ENCODE measurements around the gene TMEM74B.

The TMEM74B gene

DNA sequence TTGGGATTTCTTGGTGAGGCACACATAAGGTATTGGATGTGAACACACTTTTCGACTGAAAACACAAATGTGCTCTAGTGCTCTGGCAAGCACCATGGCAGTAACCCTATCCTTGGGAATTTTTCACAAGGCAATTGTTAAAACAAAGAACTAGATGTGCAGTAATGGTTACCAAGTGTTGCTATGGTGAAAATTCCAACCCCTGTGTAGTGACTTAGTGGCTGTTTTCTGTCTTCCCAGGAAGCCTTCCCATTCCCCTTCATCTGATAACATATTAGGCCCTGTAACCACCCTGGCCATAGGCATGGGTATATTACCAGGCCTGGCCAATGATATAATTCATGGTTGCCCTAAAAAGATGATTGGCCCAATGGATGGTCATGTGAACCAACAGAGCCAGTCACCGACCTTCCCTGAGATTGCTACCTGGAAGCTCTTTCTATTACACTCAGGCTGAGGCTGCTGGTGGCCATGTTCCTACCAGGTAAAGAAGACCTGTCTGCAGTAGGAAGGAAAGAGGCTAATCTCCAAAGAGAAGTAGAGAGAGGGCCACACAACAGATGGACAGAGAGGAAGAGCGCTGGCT is 22.6 kb upstream of the TMEM74B start:
- TF ChIP-seq, protein P1, sequence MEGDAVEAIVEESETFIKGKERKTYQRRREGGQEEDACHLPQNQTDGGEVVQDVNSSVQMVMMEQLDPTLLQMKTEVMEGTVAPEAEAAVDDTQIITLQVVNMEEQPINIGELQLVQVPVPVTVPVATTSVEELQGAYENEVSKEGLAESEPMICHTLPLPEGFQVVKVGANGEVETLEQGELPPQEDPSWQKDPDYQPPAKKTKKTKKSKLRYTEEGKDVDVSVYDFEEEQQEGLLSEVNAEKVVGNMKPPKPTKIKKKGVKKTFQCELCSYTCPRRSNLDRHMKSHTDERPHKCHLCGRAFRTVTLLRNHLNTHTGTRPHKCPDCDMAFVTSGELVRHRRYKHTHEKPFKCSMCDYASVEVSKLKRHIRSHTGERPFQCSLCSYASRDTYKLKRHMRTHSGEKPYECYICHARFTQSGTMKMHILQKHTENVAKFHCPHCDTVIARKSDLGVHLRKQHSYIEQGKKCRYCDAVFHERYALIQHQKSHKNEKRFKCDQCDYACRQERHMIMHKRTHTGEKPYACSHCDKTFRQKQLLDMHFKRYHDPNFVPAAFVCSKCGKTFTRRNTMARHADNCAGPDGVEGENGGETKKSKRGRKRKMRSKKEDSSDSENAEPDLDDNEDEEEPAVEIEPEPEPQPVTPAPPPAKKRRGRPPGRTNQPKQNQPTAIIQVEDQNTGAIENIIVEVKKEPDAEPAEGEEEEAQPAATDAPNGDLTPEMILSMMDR (conservative IDR thresholded peaks at IDR 0.05): no peak
- no peak for TF ChIP-seq ZFX (IDR thresholded peaks at IDR 0.05)
- no peak overlapping the region for H3K27ac ChIP-seq

DNA sequence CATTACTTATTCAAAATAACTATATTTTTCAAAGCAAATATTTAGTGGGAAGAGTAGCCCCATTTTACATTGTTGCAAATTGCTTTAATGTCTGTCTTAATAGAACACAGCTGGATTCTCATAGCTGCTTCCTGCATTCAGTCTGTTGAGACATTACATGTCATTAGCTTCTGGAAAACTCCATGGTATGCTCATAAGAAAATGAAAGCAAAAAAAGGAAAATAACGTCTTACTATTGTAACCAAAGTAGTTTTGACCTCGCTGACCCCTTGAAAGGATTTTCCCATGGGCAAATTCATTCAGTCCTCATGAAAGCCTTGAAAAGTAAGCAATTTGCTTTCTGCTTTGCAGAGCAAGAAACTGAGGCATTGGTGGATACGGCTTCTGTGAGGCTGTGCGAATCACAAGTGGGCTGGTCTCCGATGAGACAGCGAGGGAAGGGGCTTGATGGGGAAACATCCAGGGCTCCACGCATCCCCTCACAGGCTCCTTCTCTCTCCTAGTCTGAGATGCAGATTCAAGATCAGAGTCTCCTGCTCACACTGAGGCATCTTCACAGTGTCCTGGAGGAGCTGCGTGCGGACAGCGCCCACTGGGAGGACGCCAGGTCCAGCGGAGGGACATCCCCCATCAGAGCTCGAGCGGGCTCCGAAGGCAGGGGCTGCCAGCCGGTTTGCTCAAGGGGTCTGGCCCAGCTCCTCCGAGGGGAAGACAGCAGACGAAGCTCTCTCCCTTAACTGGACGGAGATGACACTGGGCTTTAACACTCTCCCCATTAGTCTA is 21.8 kb upstream of the TMEM74B start:
- H3K27ac ChIP-seq: no peak overlapping the region
- TF ChIP-seq, protein P1 (conservative IDR thresholded peaks at IDR 0.05): no peak
- TF ChIP-seq ZFX (IDR thresholded peaks at IDR 0.05): no peak

DNA sequence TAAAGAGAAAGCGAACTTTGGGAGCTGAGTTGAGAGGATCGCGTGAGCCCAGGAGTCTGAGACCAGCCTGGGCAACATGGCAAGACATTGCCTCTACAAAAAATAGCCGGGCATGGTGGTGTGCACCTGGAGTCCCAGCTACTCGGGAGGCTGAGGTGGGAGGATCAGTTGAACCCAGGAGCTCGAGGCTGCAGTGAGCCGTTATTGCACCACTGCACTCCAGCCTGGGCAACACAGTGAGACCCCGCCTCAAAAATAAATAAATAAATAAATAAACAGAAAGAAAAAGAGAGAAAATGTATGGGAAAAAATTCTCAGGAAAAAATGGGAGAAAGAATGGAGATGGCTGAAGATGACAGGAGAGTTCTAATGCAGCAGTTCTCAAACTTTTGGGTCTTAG is 21.0 kb upstream of the TMEM74B start:
- H3K27ac ChIP-seq: no peak overlapping the region
- TF ChIP-seq ZFX (IDR thresholded peaks at IDR 0.05): no peak
- TF ChIP-seq, protein P1 (conservative IDR thresholded peaks at IDR 0.05): no peak

DNA sequence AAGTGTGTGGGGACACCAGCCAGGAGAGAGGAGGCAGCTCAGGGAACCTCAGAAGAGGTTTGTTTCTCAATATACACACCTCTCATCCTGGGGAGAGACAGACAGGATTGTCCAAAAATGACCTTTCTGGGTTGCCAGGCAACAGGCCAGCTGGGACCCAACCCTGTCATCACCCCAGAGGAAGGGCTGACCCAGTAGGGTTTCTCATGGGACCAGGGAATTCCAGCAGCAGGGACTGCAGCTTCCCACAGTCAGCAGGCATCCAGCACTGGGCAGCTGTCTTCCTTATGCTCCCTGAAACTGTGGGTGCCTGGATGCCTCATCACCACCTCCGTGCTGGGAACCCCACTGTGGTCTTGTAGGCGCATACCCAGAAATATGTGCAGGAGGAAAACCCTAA is 19.8 kb upstream of the TMEM74B start:
- TF ChIP-seq, protein P1 (conservative IDR thresholded peaks at IDR 0.05): no peak
- no peak for TF ChIP-seq ZFX (IDR thresholded peaks at IDR 0.05)

DNA sequence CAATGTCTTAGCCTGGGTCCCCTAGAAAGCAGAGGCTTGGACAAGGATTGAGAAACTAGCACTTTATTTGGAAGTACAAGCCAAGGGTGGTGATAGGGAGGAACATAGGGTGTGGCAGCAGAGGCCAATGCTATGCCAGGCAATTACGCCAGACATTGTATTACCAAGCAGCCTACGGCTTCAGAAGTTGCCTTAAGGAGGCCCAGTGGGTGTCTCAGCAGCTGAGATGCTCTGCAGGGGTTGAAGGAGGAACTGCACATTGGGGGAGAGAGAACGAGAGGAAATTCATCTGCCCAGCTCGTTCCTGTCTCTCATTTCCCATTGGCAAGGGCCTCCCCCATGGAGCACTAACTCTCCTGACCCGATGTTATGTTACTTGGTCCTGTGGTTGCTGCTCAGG is 19.3 kb upstream of the TMEM74B start:
- TF ChIP-seq, protein P1 (conservative IDR thresholded peaks at IDR 0.05): no peak
- no peak for TF ChIP-seq ZFX (IDR thresholded peaks at IDR 0.05)

More for the DNA sequence above, 19.8 kb upstream of the TMEM74B start:
- H3K27ac ChIP-seq: no peak overlapping the region

DNA sequence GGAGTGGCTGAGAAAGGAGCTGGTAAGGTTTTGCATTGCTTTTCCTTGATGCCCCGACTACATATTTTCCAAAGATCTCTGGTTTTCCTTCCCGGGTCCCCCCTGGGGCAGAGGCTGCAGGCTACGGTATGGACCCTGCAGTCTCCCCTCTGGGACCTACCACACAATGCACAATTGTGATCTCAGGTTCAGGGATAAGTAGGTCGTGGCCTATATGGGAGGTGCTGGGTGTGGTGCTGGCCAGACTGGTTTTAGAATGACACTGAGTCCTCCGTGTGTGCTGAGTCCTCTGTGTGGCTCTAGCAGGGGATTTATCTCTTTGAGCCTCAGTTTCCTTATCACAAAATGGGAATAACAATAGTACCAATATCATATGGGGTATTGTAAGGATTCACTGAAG is 18.8 kb upstream of the TMEM74B start:
- no peak overlapping the region for H3K27ac ChIP-seq
- no peak for TF ChIP-seq ZFX (IDR thresholded peaks at IDR 0.05)
- TF ChIP-seq, protein P1 (conservative IDR thresholded peaks at IDR 0.05): no peak

More for the DNA sequence above, 19.3 kb upstream of the TMEM74B start:
- no peak overlapping the region for H3K27ac ChIP-seq

DNA sequence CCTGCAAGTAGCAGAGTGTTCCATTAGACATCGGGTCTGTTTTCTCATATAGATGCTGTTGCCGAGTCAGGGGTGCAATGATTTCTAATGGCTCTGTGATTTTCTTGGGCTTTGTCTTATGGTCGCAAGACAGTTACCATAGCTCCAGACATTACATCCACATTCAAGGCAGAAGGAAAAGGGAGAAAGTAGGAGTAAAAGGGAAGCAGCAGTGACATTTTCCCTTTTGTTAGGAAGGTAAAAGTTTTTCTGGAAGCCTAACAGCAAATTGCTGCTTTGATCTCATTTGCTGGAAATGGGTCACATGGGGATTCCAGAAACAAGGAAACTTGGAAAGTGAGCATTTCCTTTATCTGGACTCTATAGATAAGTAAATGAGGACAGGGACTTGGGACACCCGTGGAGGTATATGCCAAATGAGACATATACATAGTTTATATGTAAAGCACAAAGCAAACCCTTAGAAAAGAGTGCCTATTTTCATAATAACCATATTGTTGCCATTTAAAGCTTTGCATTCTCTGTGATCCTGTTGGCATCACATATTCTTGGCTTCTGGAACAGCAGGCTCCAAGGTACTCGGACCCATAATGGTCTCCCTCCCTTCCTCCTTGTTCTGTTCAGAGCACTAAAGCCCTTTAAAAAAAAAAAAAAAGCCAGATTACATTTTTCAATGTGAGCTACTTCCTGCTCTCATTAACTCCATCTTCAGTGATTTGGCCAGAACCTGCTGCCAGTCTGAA is 18.2 kb upstream of the TMEM74B start, which contains the start of gene C20orf202:
TSS of gene C20orf202 (plus strand) at position 693 of the 743 bp plus-strand sequence. CDS start 132 bp downstream, outside the sequence.
- TF ChIP-seq, protein P1 (conservative IDR thresholded peaks at IDR 0.05): no peak
- TF ChIP-seq ZFX (IDR thresholded peaks at IDR 0.05): no peak
- H3K27ac ChIP-seq: no peak within 1 kb of the TSS
